HEK293T (cell line): ENCODE measurements around the gene UBAP2.
"Not testable (repeated sequence)": the region's sequence is repeated elsewhere in the genome, so short reads cannot be mapped to it uniquely, and the experiment has no call there.

ENCODE experiments used
- CTBP1 ChIP-seq: fragments of 450-650 bp; IDR thresholded peaks from 2 replicates; pipeline ENCODE4 v1.6.1; 2016; ENCODE audit warnings: borderline replicate concordance
- FOXM1 ChIP-seq: fragments of 450-650 bp; IDR thresholded peaks from 2 replicates; pipeline ENCODE4 v1.6.1; 2017; ENCODE audit warnings: mild to moderate bottlenecking, borderline replicate concordance

- not testable (repeated sequence) for TF ChIP-seq FOXM1, CTBP1
These were observed 86.2 kb downstream of the UBAP2 start for GRCh38 chr9:33962468-33962867.
